Dendritic cell treated with granulocyte-macrophage colony-stimulating factor and Interleukin-4, amounts not matched to agents 40 ng/mL and 50 ng/mL, for 4 days (primary cell): ENCODE measurements around the gene PRKN.

Source experiments
- H3K27ac Mint-ChIP-seq: one replicate; pipeline ENCODE4 v1.8.0; 2022; ENCODE audit warnings: mild to moderate bottlenecking, mixed read lengths
- H3K27me3 Mint-ChIP-seq: one replicate; pipeline ENCODE4 v1.8.0; 2022; ENCODE audit warnings: mild to moderate bottlenecking, mixed read lengths
- H3K36me3 Mint-ChIP-seq: one replicate; pipeline ENCODE4 v1.8.0; 2022; ENCODE audit warnings: low read depth, mixed read lengths
- H3K4me1 Mint-ChIP-seq: one replicate; pipeline ENCODE4 v1.8.0; 2022; ENCODE audit warnings: low read depth, mixed read lengths
- H3K4me3 Mint-ChIP-seq: one replicate; pipeline ENCODE4 v1.8.0; 2022; ENCODE audit warnings: mild to moderate bottlenecking, moderate library complexity, mixed read lengths
- H3K9me3 Mint-ChIP-seq: one replicate; pipeline ENCODE4 v1.8.0; 2022; ENCODE audit warnings: mixed read lengths
- intact Hi-C: fragments of 100-400 bp; cut with micrococcal nuclease; formaldehyde crosslinking; loops from one replicate; pipeline ENCODE4 v1.15.0; 2022

PRKN gene

GRCh38 chr6:162637317-162637716 is 90.2 kb downstream of the PRKN start:
- Mint-ChIP-seq H3K27ac (no peak overlapping the region), H3K4me3 (no peak overlapping the region), H3K9me3 (no peaks in the 10 kb centered on the region), H3K27me3 (no peaks in the 10 kb centered on the region), H3K36me3 (no peaks in the 10 kb centered on the region), H3K4me1 (no peaks in the 10 kb centered on the region)
- intact Hi-C loops: no loop called here

GRCh38 chr6:162636167-162636566 is 91.4 kb downstream of the PRKN start:
- no peaks in the 10 kb centered on the region for H3K36me3 Mint-ChIP-seq
- H3K27me3 Mint-ChIP-seq: no peaks in the 10 kb centered on the region
- intact Hi-C loops: no loop called here
- no peak overlapping the region for H3K4me3 Mint-ChIP-seq
- H3K27ac Mint-ChIP-seq: no peak overlapping the region
- H3K4me1 Mint-ChIP-seq: no peaks in the 10 kb centered on the region
- no peaks in the 10 kb centered on the region for H3K9me3 Mint-ChIP-seq

GRCh38 chr6:162631546-162631945 is 96.0 kb downstream of the PRKN start:
- no peak overlapping the region for H3K4me3 Mint-ChIP-seq
- no peaks in the 10 kb centered on the region for H3K36me3 Mint-ChIP-seq
- intact Hi-C loops: no loop called here
- H3K27me3 Mint-ChIP-seq: no peaks in the 10 kb centered on the region
- H3K9me3 Mint-ChIP-seq: no peaks in the 10 kb centered on the region
- H3K27ac Mint-ChIP-seq: no peak overlapping the region
- no peaks in the 10 kb centered on the region for H3K4me1 Mint-ChIP-seq

- H3K36me3 Mint-ChIP-seq: no peaks in the 10 kb centered on the region
Observed at GRCh38 chr6:162630069-162630468, 97.5 kb downstream of the PRKN start.

GRCh38 chr6:162627825-162628224 is 99.7 kb downstream of the PRKN start:
- no peaks in the 10 kb centered on the region for H3K4me1 Mint-ChIP-seq
- H3K27ac Mint-ChIP-seq: no peak overlapping the region
- no peaks in the 10 kb centered on the region for H3K27me3 Mint-ChIP-seq
- no peak overlapping the region for H3K4me3 Mint-ChIP-seq
- H3K36me3 Mint-ChIP-seq: no peaks in the 10 kb centered on the region
- intact Hi-C loops: no loop called here
- no peaks in the 10 kb centered on the region for H3K9me3 Mint-ChIP-seq

More at GRCh38 chr6:162630069-162630468, 97.5 kb downstream of the PRKN start:
- H3K9me3 Mint-ChIP-seq: no peaks in the 10 kb centered on the region
- H3K27me3 Mint-ChIP-seq: no peaks in the 10 kb centered on the region
- H3K4me3 Mint-ChIP-seq: no peak overlapping the region
- intact Hi-C loops: no loop called here
- H3K4me1 Mint-ChIP-seq: no peaks in the 10 kb centered on the region
- H3K27ac Mint-ChIP-seq: no peak overlapping the region

- Mint-ChIP-seq H3K27ac (no peak overlapping the region), H3K9me3 (no peaks in the 10 kb centered on the region), H3K4me3 (no peak overlapping the region), H3K27me3 (no peaks in the 10 kb centered on the region), H3K4me1 (no peaks in the 10 kb centered on the region), H3K36me3 (no peaks in the 10 kb centered on the region)
- intact Hi-C loops: no loop called here
Observed at GRCh38 chr6:162627362-162627761, 100.2 kb downstream of the PRKN start.

- H3K36me3 Mint-ChIP-seq: no peaks in the 10 kb centered on the region
- intact Hi-C loops: no loop called here
- no peaks in the 10 kb centered on the region for H3K9me3 Mint-ChIP-seq
- H3K27ac Mint-ChIP-seq: no peak overlapping the region
- no peaks in the 10 kb centered on the region for H3K4me1 Mint-ChIP-seq
- no peaks in the 10 kb centered on the region for H3K27me3 Mint-ChIP-seq
- H3K4me3 Mint-ChIP-seq: no peak overlapping the region
Observed at GRCh38 chr6:162626869-162627268, 100.7 kb downstream of the PRKN start.

- no peaks in the 10 kb centered on the region for H3K27me3 Mint-ChIP-seq
- H3K4me1 Mint-ChIP-seq: no peaks in the 10 kb centered on the region
- no peak overlapping the region for H3K27ac Mint-ChIP-seq
- no peak overlapping the region for H3K4me3 Mint-ChIP-seq
- intact Hi-C loops: no loop called here
- no peaks in the 10 kb centered on the region for H3K36me3 Mint-ChIP-seq
- no peaks in the 10 kb centered on the region for H3K9me3 Mint-ChIP-seq
Observed at GRCh38 chr6:162625846-162626540, 101.6 kb downstream of the PRKN start.

GRCh38 chr6:162622572-162622971 is 105.0 kb downstream of the PRKN start:
- H3K4me1 Mint-ChIP-seq: no peaks in the 10 kb centered on the region
- intact Hi-C loops: no loop called here
- H3K9me3 Mint-ChIP-seq: no peaks in the 10 kb centered on the region
- H3K27ac Mint-ChIP-seq: no peak overlapping the region
- H3K27me3 Mint-ChIP-seq: no peaks in the 10 kb centered on the region
- no peak overlapping the region for H3K4me3 Mint-ChIP-seq
- no peaks in the 10 kb centered on the region for H3K36me3 Mint-ChIP-seq

- Mint-ChIP-seq H3K27me3 (no peaks in the 10 kb centered on the region), H3K4me1 (no peaks in the 10 kb centered on the region), H3K36me3 (no peaks in the 10 kb centered on the region), H3K4me3 (no peak overlapping the region), H3K9me3 (no peaks in the 10 kb centered on the region), H3K27ac (no peak overlapping the region)
- intact Hi-C loops: no loop called here
Observed at GRCh38 chr6:162621246-162621645, 106.3 kb downstream of the PRKN start.

GRCh38 chr6:162620073-162620472 is 107.5 kb downstream of the PRKN start:
- Mint-ChIP-seq H3K4me1 (no peaks in the 10 kb centered on the region), H3K36me3 (no peaks in the 10 kb centered on the region), H3K27ac (no peak overlapping the region), H3K9me3 (no peaks in the 10 kb centered on the region), H3K4me3 (no peak overlapping the region), H3K27me3 (no peaks in the 10 kb centered on the region)
- intact Hi-C loops: no loop called here

- Mint-ChIP-seq H3K36me3 (no peaks in the 10 kb centered on the region), H3K4me3 (no peak overlapping the region), H3K27ac (no peak overlapping the region), H3K9me3 (no peaks in the 10 kb centered on the region), H3K27me3 (no peaks in the 10 kb centered on the region), H3K4me1 (no peaks in the 10 kb centered on the region)
- intact Hi-C loops: loop anchor here (10.0 kb wide), 1 partner anchor 1224 kb away; no protein-coding TSS in a partner anchor
Observed at GRCh38 chr6:162618448-162619002, 109.0 kb downstream of the PRKN start.

GRCh38 chr6:162615016-162615705 is 112.4 kb downstream of the PRKN start:
- no peaks in the 10 kb centered on the region for H3K4me1 Mint-ChIP-seq
- H3K4me3 Mint-ChIP-seq: no peak overlapping the region
- no peak overlapping the region for H3K27ac Mint-ChIP-seq
- H3K9me3 Mint-ChIP-seq: no peaks in the 10 kb centered on the region
- no peaks in the 10 kb centered on the region for H3K27me3 Mint-ChIP-seq
- no peaks in the 10 kb centered on the region for H3K36me3 Mint-ChIP-seq
- intact Hi-C loops: loop anchor here (10.0 kb wide), 1 partner anchor 1220 kb away; no protein-coding TSS in a partner anchor

GRCh38 chr6:162613310-162613709 is 114.3 kb downstream of the PRKN start:
- intact Hi-C loops: loop anchor here (10.0 kb wide), 1 partner anchor 1219 kb away; no protein-coding TSS in a partner anchor
- H3K27ac Mint-ChIP-seq: no peak overlapping the region

More at GRCh38 chr6:162613310-162613709, 114.3 kb downstream of the PRKN start:
- H3K4me3 Mint-ChIP-seq: no peak overlapping the region
- H3K9me3 Mint-ChIP-seq: no peaks in the 10 kb centered on the region
- H3K4me1 Mint-ChIP-seq: no peaks in the 10 kb centered on the region
- no peaks in the 10 kb centered on the region for H3K36me3 Mint-ChIP-seq
- H3K27me3 Mint-ChIP-seq: no peaks in the 10 kb centered on the region
